GOT3 (cell line): ENCODE measurements around the gene SAXO1.
"Not testable (repeated sequence)": the region's sequence is repeated elsewhere in the genome, so short reads cannot be mapped to it uniquely, and the experiment has no call there.

ENCODE experiments used
- DNase-seq: peaks from one replicate; lab custom pipeline; 2025; ENCODE audit warnings: mixed read lengths; lab: John Stamatoyannopoulos, UW

Gene SAXO1

DNA sequence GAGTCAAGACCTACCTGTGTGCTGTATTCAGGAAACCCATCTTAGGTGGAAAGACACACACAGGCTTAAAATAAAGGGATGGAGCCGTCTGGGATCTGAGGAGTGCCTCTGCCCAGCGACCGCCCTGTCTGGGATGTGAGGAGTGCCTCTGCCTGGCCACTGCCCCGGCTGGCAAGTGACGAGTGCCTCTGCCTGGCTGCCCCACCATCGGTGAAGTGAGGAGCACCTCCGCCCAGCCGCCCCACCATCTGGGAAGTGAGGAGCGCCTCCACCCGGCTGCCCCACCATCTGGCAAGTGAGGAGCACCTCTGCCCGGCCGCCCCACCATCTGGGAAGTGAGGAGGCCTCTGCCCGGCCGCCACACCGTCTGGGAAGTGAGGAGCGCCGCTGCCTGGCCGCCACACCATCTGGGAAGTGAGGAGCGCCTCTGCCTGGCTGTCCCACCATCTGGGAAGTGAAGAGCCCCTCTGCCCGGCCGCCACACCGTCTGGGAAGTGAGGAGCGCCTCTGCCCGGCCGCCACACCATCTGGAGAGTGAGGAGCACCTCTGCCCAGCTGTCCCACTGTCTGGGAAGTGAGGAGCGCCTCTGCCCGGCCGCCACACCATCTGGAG is 33.7 kb downstream of the SAXO1 start:
- no peak for DNase-seq

DNA sequence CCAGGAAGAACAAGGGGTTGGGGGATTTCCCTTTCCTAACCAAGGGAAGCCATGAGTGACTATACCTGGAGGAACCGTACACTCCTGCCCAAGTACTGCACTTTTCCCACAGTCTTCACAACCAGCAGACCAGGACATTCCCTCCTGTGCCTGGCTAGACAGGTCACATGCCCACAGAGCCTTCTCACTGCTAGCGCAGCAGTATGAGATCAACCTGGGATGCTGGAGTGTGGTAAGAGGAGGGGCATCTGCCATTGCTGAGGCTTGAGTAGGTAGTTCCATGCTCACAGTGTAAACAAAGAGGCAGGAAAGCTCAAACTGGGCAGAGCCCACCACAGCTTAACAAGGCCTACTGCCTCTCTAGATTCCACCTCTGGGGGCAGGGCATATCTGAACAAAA is 35.9 kb downstream of the SAXO1 start:
- DNase-seq = no peak

DNA sequence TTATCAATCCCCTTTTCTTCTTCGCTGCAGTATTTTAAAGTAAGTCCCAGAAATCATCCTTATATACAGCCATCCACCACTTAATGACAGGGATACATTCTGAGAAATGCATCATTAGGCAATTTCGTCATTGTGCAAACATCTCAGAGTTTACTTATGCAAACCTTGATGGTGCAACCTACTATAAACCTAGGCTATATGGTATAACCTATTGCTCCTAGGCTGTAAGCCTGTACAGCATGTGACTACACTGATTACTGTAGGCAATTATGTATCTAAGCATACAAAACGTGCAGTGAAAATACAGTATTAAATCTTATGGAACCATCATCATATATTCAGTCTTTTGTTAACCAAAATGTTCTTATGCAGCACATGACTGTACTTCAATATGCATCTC is 36.8 kb downstream of the SAXO1 start:
- DNase-seq = no peak

DNA sequence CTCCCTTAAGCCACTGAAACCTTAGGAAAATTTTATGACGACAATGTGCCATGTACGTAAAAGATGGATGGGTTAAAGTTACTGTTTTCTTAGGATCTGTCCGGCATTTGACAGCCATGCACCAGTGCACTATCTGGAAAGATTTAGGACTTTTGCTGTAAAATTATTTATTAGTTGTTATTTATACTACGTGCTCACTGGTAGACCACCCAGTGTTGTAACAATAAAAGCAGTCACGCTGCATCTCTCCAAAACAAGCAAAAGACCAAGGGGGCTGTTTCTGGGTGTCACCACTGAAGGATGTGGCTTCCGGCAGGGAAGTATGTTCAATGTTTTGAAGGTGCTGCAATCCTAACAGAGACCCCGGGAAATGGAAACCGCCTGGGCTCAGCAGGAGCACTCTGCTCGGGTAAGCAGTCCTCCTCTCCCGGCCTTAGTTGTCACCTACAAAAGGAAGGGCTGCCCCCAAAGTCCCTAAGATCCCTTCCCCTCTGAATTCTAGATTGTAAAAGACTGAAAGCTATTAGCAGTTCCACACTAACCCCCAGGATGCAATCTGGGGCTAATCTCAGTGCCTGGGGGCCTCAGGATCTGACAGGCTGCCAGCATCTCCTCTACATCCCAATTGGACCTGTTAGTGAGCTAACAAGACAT is 38.6 kb downstream of the SAXO1 start:
- no peak for DNase-seq

DNA sequence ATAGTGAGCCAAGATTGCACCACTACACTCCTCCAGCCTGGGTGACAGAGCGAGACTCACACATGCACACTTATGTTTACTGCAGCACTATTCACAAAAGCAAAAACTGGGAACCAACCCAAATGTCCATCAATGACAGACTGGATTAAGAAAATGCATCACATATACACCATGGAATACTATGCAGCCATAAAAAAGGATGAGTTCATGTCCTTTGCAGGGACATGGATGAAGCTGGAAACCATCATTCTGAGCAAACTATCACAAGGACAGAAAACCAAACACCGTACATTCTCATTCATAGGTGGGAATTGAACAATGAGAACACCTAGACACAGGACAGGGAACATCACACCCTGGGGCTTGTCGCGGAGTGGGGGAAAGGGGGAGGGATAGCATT is 41.8 kb downstream of the SAXO1 start:
- DNase-seq = not testable (repeated sequence)

DNA sequence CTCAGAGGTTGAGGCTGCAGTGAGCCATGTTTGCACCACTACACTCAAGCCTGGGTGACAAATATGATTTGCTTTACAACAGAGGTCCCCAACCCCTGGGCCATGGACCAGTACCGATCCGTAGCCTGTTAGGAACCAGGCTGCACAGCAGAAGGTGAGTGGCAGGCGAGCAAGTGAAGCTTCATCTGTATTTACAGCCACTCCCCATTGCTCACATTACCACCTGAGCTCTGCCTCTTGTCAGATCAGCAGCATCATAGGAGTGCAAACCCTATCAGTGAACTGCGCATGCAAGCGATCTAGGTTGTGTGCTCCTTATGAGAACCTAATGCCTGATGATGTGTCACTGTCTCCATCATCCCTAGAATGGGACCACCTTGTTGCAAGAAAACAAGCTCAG is 42.5 kb downstream of the SAXO1 start:
- DNase-seq = no peak

DNA sequence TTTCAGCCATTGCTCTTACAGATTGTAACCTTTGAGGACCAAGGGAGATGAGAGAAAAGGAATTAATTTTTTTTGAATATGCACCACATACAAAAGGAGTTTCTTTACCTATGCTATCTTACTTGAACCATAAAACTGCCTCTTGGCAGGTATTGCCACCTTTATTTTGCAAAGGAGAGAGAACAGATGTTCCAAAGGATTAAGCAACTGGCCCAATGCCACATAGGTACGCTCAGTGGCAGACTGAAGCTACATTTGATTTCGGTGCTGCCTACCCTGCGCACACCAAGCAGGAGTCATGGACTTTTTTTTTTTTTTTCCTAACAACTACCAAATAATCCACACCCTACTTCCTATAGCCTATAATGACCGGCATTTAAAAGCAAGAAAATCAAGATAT is 43.1 kb downstream of the SAXO1 start:
- no peak for DNase-seq

DNA sequence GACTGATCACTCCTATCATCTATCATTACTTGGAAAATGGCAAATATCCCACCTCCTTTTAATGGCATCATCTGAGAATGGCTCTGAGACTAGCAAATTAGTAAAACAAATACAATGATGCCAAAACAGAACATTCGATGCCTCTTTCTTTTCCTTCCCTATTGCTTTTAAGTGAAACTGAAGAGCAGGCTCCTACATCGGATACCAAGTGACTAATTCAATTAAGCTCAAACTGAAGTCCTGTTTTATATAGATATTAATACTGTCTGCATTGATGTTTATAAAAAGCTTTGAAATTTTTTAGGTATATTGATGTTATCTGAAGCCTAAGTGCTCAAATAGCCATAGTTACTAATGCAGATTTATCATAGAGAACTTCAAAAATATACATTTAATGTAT is 43.9 kb downstream of the SAXO1 start:
- no peak for DNase-seq

DNA sequence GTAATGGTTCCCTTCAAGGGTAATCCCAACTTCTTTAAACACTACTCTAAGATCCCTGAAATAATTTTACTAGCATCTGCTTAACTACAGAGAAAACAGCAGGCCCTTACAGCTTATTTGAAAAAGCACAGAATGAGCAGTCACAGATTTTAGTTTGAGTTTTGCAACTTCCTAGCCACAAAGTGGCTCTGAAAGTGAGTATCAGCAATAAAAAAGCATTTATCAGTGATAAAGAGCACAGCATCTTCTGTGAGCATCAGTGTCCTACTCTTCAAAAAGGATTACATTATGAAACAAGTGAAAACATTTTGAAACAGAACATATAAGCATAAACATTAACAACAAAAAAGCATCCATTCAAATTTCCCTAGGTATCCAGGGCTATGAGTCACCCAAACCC is 45.0 kb downstream of the SAXO1 start:
- DNase-seq = no peak

DNA sequence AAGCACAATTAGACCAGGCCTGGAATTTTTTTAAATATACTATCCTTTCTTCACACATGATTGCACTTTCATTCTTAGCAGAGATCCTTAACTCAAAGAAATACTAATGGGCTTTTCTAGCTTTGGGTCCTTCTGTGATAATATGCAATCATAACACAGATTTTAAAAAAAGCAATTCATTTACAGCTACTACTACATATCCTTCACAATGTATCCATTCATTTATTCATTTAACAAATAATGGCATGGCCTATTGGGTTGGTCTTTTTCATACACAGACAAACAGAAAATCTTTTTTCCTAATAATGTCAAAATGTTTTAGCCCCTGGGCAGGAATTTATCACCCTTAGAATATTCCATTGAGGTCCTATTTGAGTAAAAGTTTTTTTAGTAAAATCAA is 47.0 kb downstream of the SAXO1 start:
- DNase-seq = no peak

DNA sequence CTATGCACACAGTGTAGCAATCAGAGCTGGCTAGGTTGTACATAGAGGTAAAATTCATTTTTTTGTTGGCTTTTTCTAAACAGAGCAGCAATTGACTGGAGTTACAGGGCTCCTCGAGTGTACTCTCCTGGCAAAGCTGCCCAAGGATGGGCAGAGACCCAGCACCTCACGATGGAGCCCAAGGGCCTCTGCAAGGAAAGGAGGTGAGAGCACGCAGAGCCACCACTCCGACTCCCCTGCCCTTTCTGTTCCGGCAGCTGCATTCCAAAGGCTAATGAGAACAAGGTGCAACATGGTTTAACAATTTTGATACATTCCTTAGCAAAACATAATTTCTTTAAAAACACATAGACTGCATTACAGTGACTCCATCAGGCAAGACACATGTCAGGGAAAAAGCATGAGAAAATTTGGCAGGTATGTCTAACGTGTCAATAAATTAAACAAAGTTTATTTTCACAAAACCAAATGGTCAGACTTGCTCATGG is 47.5 kb downstream of the SAXO1 start:
- no peak for DNase-seq

DNA sequence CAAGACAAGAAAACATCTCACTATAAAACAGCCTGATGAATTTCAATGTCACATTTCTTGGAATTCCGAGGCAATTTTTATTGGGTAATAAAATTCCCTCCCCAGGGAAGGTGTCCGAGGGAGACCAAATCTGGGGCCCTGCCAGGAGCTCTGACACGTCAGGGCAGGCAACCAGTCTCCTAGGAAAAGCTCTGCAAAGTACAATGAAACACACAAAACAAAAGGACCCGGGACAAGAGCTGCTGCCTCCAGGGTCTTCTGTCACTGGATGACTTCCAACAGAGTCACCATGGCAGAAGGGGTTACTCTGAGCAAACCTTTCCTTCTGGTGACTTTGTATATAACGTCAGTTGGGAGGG is 50.8 kb downstream of the SAXO1 start:
- DNase-seq = no peak

DNA sequence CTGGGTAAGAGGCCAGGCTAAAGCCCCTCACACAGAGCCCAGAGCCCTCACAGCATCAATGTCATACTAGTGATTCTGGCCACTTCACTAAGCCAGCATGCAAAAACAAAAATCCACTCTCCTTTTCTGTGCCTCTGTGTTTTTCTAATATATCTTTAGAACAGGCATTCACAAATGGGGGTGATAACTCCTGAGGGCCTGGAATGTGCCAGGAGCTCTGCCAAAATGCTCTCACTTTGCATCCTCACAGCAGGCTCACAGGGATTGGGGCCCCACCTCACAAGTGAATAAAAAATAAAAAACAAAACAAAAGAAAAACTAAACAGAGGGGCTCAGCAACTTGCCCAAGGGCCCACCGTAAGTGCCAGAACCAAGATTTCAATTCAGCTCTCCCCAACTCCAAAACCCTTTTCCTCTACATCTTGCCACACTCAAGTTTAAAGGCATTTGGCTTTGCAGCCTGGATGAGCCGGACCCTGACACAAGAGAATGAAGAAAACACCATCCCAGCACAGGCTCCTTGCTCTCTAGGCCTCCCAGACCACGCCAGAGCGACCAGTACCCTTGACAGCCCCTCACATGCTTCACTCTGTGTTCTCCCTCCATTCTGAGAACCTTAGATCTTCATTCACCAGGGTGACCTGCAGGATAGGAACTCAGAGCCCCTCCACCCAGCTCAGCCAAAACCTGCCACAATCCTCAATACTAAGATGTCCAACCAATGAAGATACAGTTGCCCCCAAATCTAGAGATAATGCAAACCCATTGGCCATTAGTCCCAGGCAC is 51.3 kb downstream of the SAXO1 start:
- DNase-seq = no peak

DNA sequence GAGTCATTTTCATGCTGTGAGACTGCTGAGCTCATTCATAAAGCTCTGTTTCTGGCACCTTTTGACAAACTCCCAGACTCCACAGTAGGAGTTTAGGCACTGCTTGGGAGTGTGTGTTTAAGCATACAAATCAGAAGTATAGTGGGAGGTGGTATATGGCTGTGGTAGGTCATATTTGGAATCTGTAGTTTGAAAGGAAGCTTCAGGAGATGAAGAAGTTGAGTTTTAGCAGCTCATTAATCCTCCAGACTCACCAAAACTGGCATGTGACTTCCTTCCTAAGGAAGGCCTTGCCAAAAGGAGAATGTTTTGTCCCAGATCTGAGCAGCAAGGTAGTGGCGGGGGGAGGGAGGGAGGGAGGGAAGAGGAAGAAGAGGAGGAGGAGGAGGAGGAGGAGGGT is 52.8 kb downstream of the SAXO1 start:
- DNase-seq = no peak

DNA sequence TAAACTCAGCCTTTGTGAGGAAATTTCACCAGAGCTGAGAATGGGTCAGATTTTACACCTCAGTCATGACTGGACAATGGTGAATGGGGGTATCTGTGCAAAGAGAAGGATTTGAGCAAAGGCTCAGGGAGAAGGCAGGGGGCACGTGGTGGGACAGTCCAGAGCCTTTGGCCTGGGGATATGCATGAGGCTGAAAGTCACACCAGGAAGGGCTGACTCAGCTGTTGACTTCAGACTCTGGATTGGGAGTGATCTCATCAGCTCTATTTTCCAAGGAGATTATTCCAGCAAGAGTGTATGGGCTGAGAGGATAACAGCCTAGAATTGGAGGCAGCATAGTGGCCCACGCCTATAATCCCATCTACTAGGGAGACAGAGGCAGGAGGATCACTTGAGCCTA is 53.6 kb downstream of the SAXO1 start:
- DNase-seq = no peak

DNA sequence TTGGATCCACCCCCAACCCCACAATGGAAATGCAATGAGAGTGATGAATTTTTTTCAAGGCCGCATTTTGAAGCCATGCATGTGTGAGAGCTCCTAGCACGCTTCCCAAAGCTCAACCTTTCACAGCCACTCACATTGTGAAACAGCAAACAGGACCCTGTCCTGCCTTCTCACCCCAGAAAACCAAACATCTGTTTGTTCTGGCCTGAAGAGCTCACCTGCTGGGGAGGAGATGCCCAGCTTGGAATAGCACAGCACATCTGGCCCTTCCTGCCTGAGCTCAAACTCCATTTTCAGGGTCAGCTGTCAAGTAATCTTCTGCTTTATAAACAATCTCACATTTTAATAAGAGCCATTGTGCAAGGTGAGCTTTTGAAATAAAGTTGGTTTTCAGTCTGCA is 54.8 kb downstream of the SAXO1 start:
- DNase-seq = no peak

DNA sequence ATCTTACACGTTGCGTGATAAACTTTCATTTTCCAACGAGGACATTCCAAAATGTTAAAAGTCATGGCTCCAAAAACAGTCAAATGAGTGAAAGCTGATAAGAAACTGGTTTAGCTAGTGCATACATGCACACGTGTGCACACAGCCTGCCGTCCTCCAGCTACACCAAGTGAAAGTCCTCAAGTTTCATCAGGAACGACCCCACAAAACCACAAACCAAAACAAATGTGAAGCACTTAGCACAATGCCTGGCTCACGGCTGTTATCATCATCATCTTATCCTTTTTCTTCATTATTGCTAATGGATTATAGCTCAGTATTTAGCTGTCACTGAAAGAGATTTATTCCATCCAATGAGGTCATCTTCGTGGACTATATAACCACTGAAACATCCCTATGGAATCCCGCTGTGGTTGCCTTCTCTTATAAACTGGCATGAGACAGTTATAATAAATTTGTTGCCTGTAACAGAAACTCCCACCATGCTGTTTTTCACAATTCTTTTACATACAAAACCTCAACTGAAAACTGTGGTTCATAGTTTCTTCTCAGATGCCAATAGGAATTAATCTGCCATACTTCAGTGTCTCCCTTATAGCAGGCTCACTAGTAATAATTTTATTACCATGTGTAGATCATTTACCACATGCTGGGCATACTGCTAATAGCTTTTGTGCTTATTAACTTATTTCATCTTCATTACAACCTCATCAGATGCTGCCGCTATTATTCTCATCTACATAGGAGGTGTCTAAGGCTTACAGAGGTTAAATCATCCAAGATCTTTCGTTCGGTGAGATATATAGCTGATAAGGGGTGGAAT is 56.1 kb downstream of the SAXO1 start:
- DNase-seq = no peak

DNA sequence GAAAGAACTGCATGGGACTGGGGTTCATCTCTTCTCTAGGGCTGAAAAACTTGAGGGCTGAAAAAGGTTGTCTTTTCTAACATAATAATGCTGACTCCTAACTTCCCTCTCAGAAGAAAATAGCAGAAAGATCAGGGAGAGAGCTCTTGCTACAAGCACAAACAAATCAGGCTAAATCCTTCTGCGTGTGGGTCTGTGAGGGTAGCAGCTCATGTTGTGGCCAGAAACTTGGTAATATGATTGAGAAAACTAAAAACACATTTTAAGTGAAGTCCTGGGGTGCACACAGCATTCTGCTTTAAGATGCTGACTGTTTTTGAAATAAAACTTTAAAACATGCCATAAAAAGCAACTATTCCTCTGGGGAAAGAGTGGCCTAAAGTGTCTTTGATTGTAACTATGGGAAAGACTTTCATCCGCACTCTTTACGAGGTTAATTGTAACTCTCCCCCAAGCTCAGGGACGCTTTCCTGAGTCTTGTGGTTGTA is 56.7 kb downstream of the SAXO1 start:
- no peak for DNase-seq

DNA sequence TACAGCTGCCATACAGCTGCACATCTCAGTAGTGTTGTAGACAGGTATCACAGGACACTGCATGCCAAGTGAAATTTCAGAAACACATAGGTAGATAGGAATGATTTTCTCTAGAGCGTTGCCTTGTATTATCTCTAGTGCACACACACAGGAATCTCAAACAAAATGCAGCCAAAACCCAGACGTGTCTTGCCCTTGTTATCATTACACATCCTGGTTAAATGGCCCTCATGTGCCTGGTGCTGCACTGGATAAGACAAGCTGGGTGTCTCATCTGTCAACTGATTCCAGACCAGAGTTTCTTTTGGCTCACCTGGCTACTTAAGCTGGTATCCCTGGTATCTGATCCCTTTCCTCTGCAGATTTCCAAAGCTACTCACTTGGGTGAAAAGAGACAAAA is 59.7 kb downstream of the SAXO1 start:
- no peak for DNase-seq

DNA sequence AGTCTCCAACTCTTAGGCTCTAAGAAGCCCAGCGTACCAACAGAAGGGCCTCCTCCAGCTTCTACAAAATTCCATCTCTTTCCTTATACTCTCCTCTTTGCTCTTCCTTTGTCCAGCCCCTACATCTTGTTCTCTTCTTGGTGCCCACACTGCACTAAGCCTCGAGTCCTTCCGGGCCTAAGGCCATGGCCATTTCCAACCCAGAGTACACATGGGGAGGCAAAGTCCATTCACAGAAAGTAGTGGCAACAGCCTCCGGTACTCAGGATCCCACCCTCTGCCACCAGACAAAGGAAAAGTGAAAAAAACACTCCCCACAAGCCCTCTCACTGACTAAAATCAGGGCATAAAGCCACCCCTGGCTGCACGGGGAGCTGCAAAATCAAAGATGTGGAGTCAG is 60.3 kb downstream of the SAXO1 start:
- no peak for DNase-seq

DNA sequence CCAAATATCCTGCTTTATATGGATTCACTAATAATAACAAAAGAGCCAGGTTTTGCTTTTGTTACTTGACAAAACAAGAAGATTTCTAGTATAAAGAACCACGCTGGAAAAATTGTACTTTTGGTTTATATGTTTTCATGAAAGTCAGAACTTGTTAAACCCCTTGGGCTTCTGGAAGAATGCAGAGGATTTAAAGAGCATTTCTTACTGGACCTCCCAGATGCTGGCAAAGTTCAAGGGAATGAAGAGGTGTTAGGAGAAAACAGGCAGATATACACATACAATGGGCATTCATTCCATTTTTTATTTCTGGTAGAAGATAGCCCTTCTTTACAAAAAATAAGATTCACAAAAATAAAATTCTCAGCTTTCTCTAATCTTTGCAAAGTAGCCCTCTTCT is 61.1 kb downstream of the SAXO1 start:
- DNase-seq = no peak

DNA sequence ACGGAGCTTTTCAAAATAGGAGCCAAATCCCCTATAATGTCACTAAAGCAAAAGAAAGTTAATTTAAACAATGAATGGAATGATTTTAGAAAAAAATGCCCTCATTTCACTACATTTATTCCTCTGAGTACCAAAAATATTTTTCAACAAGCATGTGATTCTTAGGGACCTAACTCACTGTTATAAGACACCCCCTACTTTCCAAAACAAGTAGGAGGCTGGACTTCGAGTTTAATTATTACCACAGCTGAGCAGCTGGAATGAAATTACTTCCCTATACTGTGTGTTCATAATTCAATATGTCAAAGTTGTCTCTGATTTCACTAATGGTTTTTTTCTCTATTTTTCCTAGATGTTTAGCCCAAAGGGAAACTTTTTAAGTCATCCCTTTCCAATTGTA is 61.6 kb downstream of the SAXO1 start:
- no peak for DNase-seq
